Measurements from ENCODE around the gene TFAP2D. TPM values are rescaled to one million over a fixed set of nuclear protein-coding genes. Genes with fewer than 3 reads are reported as not detected.

Gene TFAP2D
- total RNA-seq, 4 donors from 2014 or later, result not detected

DNA sequence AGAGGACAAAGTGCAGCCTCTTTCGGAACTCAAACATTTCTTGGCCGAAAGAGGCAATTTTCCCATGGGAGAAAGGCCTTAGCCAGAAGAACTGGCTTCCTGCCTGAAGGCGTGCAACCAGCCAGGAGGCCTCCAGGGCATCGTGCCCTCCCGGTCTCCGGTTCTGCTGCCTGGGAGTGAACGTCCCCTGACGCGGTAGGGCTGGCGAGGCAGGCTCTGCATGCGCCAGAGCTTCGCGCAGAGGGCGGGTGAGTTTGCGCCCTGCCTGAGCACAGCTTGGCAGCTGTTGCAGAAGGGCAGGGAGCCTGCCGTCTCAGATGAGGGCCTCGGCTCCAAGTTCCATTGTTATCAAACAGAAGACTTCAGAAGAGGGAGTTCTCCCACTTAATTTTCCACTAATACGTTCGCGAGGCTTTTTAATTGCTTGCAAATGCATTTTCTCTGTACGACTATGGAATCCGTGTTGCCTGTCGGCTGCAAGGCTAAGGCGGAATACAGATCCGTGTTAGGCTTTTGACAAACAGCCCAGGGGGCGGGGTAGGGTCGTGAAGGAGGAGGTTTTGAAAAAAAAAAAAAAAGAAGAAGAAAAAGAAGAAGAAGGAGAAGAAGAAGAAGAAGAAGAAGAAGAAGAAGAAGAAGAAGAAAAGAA, 5.5 kb upstream of the TFAP2D start:
- Histone ChIP-seq H3K9me3 (peaks cover 0 to 5% (median 0%) of the 10 kb centered on the region in 4 donors), H3K4me1 (no peaks in the 10 kb centered on the region), H3K36me3 (no peaks in the 10 kb centered on the region), H3K4me3 (no peak overlapping the region), H3K27me3 (peaks cover 0 to 14% of the 10 kb centered on the region in 2 donors), H3K27ac (no peak overlapping the region)
- TF ChIP-seq, protein P1, sequence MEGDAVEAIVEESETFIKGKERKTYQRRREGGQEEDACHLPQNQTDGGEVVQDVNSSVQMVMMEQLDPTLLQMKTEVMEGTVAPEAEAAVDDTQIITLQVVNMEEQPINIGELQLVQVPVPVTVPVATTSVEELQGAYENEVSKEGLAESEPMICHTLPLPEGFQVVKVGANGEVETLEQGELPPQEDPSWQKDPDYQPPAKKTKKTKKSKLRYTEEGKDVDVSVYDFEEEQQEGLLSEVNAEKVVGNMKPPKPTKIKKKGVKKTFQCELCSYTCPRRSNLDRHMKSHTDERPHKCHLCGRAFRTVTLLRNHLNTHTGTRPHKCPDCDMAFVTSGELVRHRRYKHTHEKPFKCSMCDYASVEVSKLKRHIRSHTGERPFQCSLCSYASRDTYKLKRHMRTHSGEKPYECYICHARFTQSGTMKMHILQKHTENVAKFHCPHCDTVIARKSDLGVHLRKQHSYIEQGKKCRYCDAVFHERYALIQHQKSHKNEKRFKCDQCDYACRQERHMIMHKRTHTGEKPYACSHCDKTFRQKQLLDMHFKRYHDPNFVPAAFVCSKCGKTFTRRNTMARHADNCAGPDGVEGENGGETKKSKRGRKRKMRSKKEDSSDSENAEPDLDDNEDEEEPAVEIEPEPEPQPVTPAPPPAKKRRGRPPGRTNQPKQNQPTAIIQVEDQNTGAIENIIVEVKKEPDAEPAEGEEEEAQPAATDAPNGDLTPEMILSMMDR (IDR thresholded peaks at IDR 0.05), result no peak
- no peak for TF ChIP-seq POLR2A (IDR thresholded peaks at IDR 0.05)
- DNase-seq, result no peak

DNA sequence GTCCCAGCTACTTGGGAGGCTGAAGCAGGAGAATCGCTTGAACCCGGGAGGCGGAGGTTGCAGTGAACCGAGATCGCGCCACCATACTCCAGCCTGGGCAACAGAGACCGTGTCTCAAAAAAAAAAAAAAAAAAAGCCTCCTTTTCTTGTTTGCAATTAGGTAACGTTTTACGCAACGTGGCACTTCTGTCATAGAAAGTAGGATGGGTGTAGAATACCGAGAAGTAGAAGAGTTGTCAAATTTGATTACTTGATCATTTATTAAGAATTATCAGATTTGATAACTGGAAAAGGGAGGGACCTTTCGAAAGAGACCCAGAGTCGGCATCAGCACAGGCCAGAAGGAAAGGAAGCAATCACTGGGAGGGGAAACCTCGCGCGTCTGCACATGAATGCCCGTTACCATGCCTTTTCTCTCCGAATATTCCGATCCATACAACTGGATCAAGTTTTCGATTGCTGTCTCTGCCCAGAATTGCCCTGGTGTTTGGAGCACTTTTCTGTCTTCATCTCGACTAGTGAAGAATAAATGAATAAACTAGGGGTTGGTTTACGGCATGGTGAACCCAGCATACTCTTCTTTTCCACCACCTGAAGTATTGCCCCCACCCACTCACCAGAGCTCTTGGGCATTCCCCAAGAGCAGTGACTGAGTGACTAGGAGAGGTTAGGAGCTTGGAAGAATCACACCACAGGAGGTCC, 4.5 kb upstream of the TFAP2D start:
- no peak overlapping the region for H3K27ac ChIP-seq
- no peak for TF ChIP-seq POLR2A (IDR thresholded peaks at IDR 0.05)
- TF ChIP-seq, protein P1 (IDR thresholded peaks at IDR 0.05), result no peak
- H3K4me1 ChIP-seq, result no peaks in the 10 kb centered on the region
- DNase-seq, result no peak
- H3K36me3 ChIP-seq, result no peaks in the 10 kb centered on the region
- peaks cover 0 to 5% (median 0%) of the 10 kb centered on the region in 4 donors for H3K9me3 ChIP-seq
- no peak overlapping the region for H3K4me3 ChIP-seq
- H3K27me3 ChIP-seq, result peaks cover 0 to 14% of the 10 kb centered on the region in 2 donors

DNA sequence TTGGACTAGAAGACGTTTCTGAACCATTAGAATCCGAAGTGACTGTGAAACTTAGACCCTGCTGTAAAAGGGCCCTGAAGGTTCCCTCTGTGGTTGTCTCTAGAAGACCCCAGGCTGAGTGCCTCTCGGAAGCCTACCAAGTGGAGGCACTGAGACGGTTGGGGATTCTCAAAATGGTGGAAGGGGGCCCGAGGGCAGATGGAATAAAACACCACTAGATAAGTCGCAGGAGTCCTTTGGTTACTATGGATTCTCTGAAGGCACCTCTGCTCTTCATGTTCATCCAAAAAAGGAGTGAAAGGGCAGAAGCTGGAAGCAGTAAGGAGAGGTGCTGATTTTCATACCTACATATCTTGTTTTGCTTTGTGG, 4.0 kb upstream of the TFAP2D start:
- Histone ChIP-seq H3K4me1 (no peaks in the 10 kb centered on the region), H3K4me3 (no peak overlapping the region), H3K9me3 (peaks cover 0 to 5% (median 0%) of the 10 kb centered on the region in 4 donors), H3K36me3 (no peaks in the 10 kb centered on the region), H3K27me3 (peaks cover 0 to 14% of the 10 kb centered on the region in 2 donors), H3K27ac (no peak overlapping the region)
- DNase-seq, result no peak
- TF ChIP-seq, protein P1 (IDR thresholded peaks at IDR 0.05), result no peak
- TF ChIP-seq POLR2A (IDR thresholded peaks at IDR 0.05), result no peak

GRCh38 chr6:50711686-50712085, 1.6 kb upstream of the TFAP2D start:
- TF ChIP-seq, protein P1 (IDR thresholded peaks at IDR 0.05), result no peak
- no peak for TF ChIP-seq POLR2A (IDR thresholded peaks at IDR 0.05)
- H3K27ac ChIP-seq, result no peak overlapping the region
- peaks cover 0 to 12% of the 10 kb centered on the region in 2 donors for H3K27me3 ChIP-seq
- no peak overlapping the region for H3K4me3 ChIP-seq
- no peaks in the 10 kb centered on the region for H3K4me1 ChIP-seq
- H3K9me3 ChIP-seq, result peaks cover 0 to 3% (median 0%) of the 10 kb centered on the region in 4 donors
- no peak for DNase-seq
- H3K36me3 ChIP-seq, result no peaks in the 10 kb centered on the region

- Histone ChIP-seq H3K4me3 (no peak overlapping the region), H3K36me3 (no peaks in the 10 kb centered on the region), H3K9me3 (no peaks in the 10 kb centered on the region), H3K27me3 (peaks cover 0 to 9% of the 10 kb centered on the region in 2 donors), H3K27ac (no peak overlapping the region), H3K4me1 (no peaks in the 10 kb centered on the region)
- DNase-seq, result no peak
- no peak for TF ChIP-seq POLR2A (IDR thresholded peaks at IDR 0.05)
- TF ChIP-seq, protein P1 (IDR thresholded peaks at IDR 0.05), result no peak
Observed at GRCh38 chr6:50712291-50712690, 1.0 kb upstream of the TFAP2D start.

Data from Peyer's patch (tissue), 4 donors.